ENCODE results near the gene SIGLEC12. TPM values are rescaled to one million over a fixed set of nuclear protein-coding genes. Genes with fewer than 3 reads are reported as not detected.

Gene SIGLEC12
- total and polyA plus RNA-seq, 7 donors: 0.05 to 0.20 (median 0.13) TPM; not detected in 2

GRCh38 chr19:51508059-51508733 is 6.6 kb upstream of the SIGLEC12 start:
- Histone ChIP-seq H3K4me3 (no peak overlapping the region), H3K27ac (no peak overlapping the region), H3K4me1 (no peaks in the 10 kb centered on the region), H3K36me3 (ENCODE audit: insufficient read depth in 1 of 2, low read depth in 1 of 2) (no peaks in the 10 kb centered on the region), H3K9me3 (no peaks in the 10 kb centered on the region), H3K27me3 (ENCODE audit: insufficient read depth in 3 of 3, low read length in 2 of 3) (peaks cover 0 to 5% (median 2%) of the 10 kb centered on the region in 3 donors)
- DNase-seq (no peak), ATAC-seq (no peak)
- intact Hi-C loops (cut with DNase I): no loop called here
- 47 to 51% (median 49%) methylated on average over 3 of the region's 3 CpGs for WGBS, 3 donors
- TF ChIP-seq, protein P1, sequence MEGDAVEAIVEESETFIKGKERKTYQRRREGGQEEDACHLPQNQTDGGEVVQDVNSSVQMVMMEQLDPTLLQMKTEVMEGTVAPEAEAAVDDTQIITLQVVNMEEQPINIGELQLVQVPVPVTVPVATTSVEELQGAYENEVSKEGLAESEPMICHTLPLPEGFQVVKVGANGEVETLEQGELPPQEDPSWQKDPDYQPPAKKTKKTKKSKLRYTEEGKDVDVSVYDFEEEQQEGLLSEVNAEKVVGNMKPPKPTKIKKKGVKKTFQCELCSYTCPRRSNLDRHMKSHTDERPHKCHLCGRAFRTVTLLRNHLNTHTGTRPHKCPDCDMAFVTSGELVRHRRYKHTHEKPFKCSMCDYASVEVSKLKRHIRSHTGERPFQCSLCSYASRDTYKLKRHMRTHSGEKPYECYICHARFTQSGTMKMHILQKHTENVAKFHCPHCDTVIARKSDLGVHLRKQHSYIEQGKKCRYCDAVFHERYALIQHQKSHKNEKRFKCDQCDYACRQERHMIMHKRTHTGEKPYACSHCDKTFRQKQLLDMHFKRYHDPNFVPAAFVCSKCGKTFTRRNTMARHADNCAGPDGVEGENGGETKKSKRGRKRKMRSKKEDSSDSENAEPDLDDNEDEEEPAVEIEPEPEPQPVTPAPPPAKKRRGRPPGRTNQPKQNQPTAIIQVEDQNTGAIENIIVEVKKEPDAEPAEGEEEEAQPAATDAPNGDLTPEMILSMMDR (IDR thresholded peaks at IDR 0.05): no peak

GRCh38 chr19:51507640-51508058 is 6.0 kb upstream of the SIGLEC12 start:
- H3K27me3 ChIP-seq (ENCODE audit: insufficient read depth in 3 of 3, low read length in 2 of 3): peaks cover 0 to 5% (median 2%) of the 10 kb centered on the region in 3 donors
- H3K4me3 ChIP-seq: no peak overlapping the region
- ATAC-seq: no peak
- no peak for DNase-seq
- no peaks in the 10 kb centered on the region for H3K9me3 ChIP-seq
- no peak overlapping the region for H3K27ac ChIP-seq
- no peaks in the 10 kb centered on the region for H3K36me3 ChIP-seq (ENCODE audit: insufficient read depth in 1 of 2, low read depth in 1 of 2)
- intact Hi-C loops (cut with DNase I): no loop called here
- TF ChIP-seq, protein P1 (IDR thresholded peaks at IDR 0.05): no peak
- no peaks in the 10 kb centered on the region for H3K4me1 ChIP-seq
- 57 to 67% (median 65%) methylated on average over 6 of the region's 6 CpGs for WGBS, 3 donors

GRCh38 chr19:51507192-51507591 is 5.6 kb upstream of the SIGLEC12 start:
- DNase-seq (no peak), ATAC-seq (no peak)
- H3K27ac ChIP-seq: no peak overlapping the region
- H3K9me3 ChIP-seq: no peaks in the 10 kb centered on the region
- no peaks in the 10 kb centered on the region for H3K36me3 ChIP-seq (ENCODE audit: insufficient read depth in 1 of 2, low read depth in 1 of 2)
- H3K4me3 ChIP-seq: no peak overlapping the region
- intact Hi-C loops (cut with DNase I): no loop called here
- H3K4me1 ChIP-seq: no peaks in the 10 kb centered on the region
- 45 to 49% (median 48%) methylated on average over 3 of the region's 3 CpGs for WGBS, 3 donors
- peaks cover 0 to 5% (median 2%) of the 10 kb centered on the region in 3 donors for H3K27me3 ChIP-seq (ENCODE audit: insufficient read depth in 3 of 3, low read length in 2 of 3)
- TF ChIP-seq, protein P1 (IDR thresholded peaks at IDR 0.05): no peak

- no peak overlapping the region for H3K27ac ChIP-seq
- no peak overlapping the region for H3K4me3 ChIP-seq
- H3K27me3 ChIP-seq (ENCODE audit: insufficient read depth in 3 of 3, low read length in 2 of 3): peaks cover 0 to 3% (median 2%) of the 10 kb centered on the region in 3 donors
- no peaks in the 10 kb centered on the region for H3K36me3 ChIP-seq (ENCODE audit: insufficient read depth in 1 of 2, low read depth in 1 of 2)
- H3K4me1 ChIP-seq: no peaks in the 10 kb centered on the region
- no peaks in the 10 kb centered on the region for H3K9me3 ChIP-seq
- ATAC-seq: no peak
- intact Hi-C loops (cut with DNase I): no loop called here
- DNase-seq: no peak
- 23 to 31% (median 25%) methylated on average over 3 of the region's 3 CpGs for WGBS, 3 donors
- TF ChIP-seq, protein P1 (IDR thresholded peaks at IDR 0.05): no peak
Measured at GRCh38 chr19:51505904-51506303, 4.3 kb upstream of the SIGLEC12 start.

DNA sequence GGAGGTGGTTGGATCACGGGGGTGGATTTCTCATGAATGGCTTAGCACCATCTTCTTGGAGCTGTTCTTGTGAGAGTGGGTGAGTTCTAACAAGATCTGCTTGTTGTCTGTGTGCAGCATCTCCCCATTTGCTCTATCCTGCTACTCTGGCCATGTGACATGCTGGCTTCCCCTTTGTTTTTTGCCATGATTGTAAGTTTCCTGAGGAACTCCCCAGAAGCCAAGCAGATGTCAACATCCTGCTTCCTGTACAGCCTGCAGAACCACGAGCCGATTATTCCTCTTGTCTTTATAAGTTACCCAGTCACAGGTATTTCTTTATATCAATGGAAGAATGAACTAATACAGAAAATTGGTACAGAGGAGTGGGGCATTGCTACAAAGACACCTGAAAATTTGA is 2.3 kb upstream of the SIGLEC12 start:
- H3K4me1 ChIP-seq: no peaks in the 10 kb centered on the region
- TF ChIP-seq, protein P1 (IDR thresholded peaks at IDR 0.05): no peak
- H3K27me3 ChIP-seq (ENCODE audit: insufficient read depth in 3 of 3, low read length in 2 of 3): peaks cover 0 to 2% (median 0%) of the 10 kb centered on the region in 3 donors
- DNase-seq (no peak), ATAC-seq (no peak)
- no peaks in the 10 kb centered on the region for H3K36me3 ChIP-seq (ENCODE audit: insufficient read depth in 1 of 2, low read depth in 1 of 2)
- 40 to 48% (median 47%) methylated on average over 3 of the region's 3 CpGs for WGBS, 3 donors
- intact Hi-C loops (cut with DNase I): no loop called here
- no peak overlapping the region for H3K27ac ChIP-seq
- no peak overlapping the region for H3K4me3 ChIP-seq
- H3K9me3 ChIP-seq: no peaks in the 10 kb centered on the region
